Measurements from ENCODE around the gene ELK3. TPM values are rescaled to one million over a fixed set of nuclear protein-coding genes. Genes with fewer than 3 reads are reported as not detected.

ELK3 gene
- total RNA-seq, 1 donor = 26.1 TPM

- DNase-seq (ENCODE audit: low read depth in 2 of 3, low spot score in 2 of 3) = peak in 1 of 3 donors; percentile 73
Measured at GRCh38 chr12:96208801-96209549, 14.8 kb downstream of the ELK3 start.

- peak in 1 of 3 donors; percentile 69 for DNase-seq (ENCODE audit: low read depth in 2 of 3, low spot score in 2 of 3)
Measured at GRCh38 chr12:96210376-96211055, 16.3 kb downstream of the ELK3 start.

- DNase-seq (ENCODE audit: low read depth in 2 of 3, low spot score in 2 of 3) = peak in 2 of 3 donors; percentile 70 to 90
Measured at GRCh38 chr12:96211988-96212387, 17.8 kb downstream of the ELK3 start.

- no peak for DNase-seq (ENCODE audit: low read depth in 2 of 3, low spot score in 2 of 3)
Measured at GRCh38 chr12:96212456-96213375, 18.5 kb downstream of the ELK3 start.

- no peak for DNase-seq (ENCODE audit: low read depth in 2 of 3, low spot score in 2 of 3)
Measured at GRCh38 chr12:96213869-96214268, 19.7 kb downstream of the ELK3 start.

- no peak for DNase-seq (ENCODE audit: low read depth in 2 of 3, low spot score in 2 of 3)
Measured at GRCh38 chr12:96215919-96216273, 21.7 kb downstream of the ELK3 start.

- DNase-seq (ENCODE audit: low read depth in 2 of 3, low spot score in 2 of 3) = no peak
Measured at GRCh38 chr12:96218989-96219678, 25.0 kb downstream of the ELK3 start.

GRCh38 chr12:96219700-96220206, 25.6 kb downstream of the ELK3 start:
- DNase-seq (ENCODE audit: low read depth in 2 of 3, low spot score in 2 of 3) = no peak

GRCh38 chr12:96220902-96221301, 26.7 kb downstream of the ELK3 start:
- DNase-seq (ENCODE audit: low read depth in 2 of 3, low spot score in 2 of 3) = no peak

- DNase-seq (ENCODE audit: low read depth in 2 of 3, low spot score in 2 of 3) = no peak
Measured at GRCh38 chr12:96221391-96221790, 27.2 kb downstream of the ELK3 start.

- peak in 1 of 3 donors; percentile 82 for DNase-seq (ENCODE audit: low read depth in 2 of 3, low spot score in 2 of 3)
Measured at GRCh38 chr12:96223411-96224218, 29.4 kb downstream of the ELK3 start.

GRCh38 chr12:96224219-96224615, 30.0 kb downstream of the ELK3 start:
- no peak for DNase-seq (ENCODE audit: low read depth in 2 of 3, low spot score in 2 of 3)

GRCh38 chr12:96225044-96225855, 31.1 kb downstream of the ELK3 start:
- DNase-seq (ENCODE audit: low read depth in 2 of 3, low spot score in 2 of 3) = no peak

- no peak for DNase-seq (ENCODE audit: low read depth in 2 of 3, low spot score in 2 of 3)
Measured at GRCh38 chr12:96225994-96226399, 31.8 kb downstream of the ELK3 start.

- no peak for DNase-seq (ENCODE audit: low read depth in 2 of 3, low spot score in 2 of 3)
Measured at GRCh38 chr12:96226401-96226800, 32.2 kb downstream of the ELK3 start.

- DNase-seq (ENCODE audit: low read depth in 2 of 3, low spot score in 2 of 3) = no peak
Measured at GRCh38 chr12:96226801-96227348, 32.7 kb downstream of the ELK3 start.

- DNase-seq (ENCODE audit: low read depth in 2 of 3, low spot score in 2 of 3) = no peak
Measured at GRCh38 chr12:96227365-96228106, 33.4 kb downstream of the ELK3 start.
